Effector memory CD4-positive, alpha-beta T cell (primary cell): ENCODE data around the gene ARMC2.

Source experiments
- DNase-seq, 3 donors: peaks; one replicate each; pipeline ENCODE4 v3.0.0-alpha.2; 2020
- H3K27ac ChIP-seq: 2 replicates; pipeline ENCODE4 v1.7.0; 2013; ENCODE audit warnings: mild to moderate bottlenecking, low read length, moderate library complexity; ENCODE audit not compliant: insufficient read depth, poor library complexity, severe bottlenecking
- H3K27me3 ChIP-seq: replicated peaks from 2 replicates; pipeline ENCODE4 v1.7.0; 2013; ENCODE audit warnings: mild to moderate bottlenecking, low read length; ENCODE audit not compliant: insufficient read depth, control insufficient read depth, poor library complexity, severe bottlenecking
- H3K36me3 ChIP-seq: 2 replicates; pipeline ENCODE4 v1.7.0; 2013; ENCODE audit warnings: mild to moderate bottlenecking, low read length, moderate library complexity; ENCODE audit not compliant: control insufficient read depth, insufficient read depth
- H3K4me1 ChIP-seq: 2 replicates; pipeline ENCODE4 v1.7.0; 2013; ENCODE audit warnings: low read length, mild to moderate bottlenecking; ENCODE audit not compliant: control insufficient read depth, insufficient read depth, poor library complexity, severe bottlenecking
- H3K4me3 ChIP-seq: 2 replicates; pipeline ENCODE4 v1.7.0; 2013; ENCODE audit warnings: low read length, low read depth, mild to moderate bottlenecking; ENCODE audit not compliant: insufficient read depth, poor library complexity, severe bottlenecking
- H3K9me3 ChIP-seq: 2 replicates; pipeline ENCODE4 v1.7.0; 2013; ENCODE audit warnings: mild to moderate bottlenecking, low read length, moderate library complexity; ENCODE audit not compliant: control insufficient read depth

ARMC2 gene

GRCh38 chr6:108958900-108959770, 110.9 kb downstream of the ARMC2 start:
- H3K36me3 ChIP-seq = no peaks in the 10 kb centered on the region
- no peaks in the 10 kb centered on the region for H3K4me1 ChIP-seq
- H3K9me3 ChIP-seq = no peaks in the 10 kb centered on the region
- H3K27ac ChIP-seq = no peak overlapping the region
- DNase-seq = no peak
- no peaks in the 10 kb centered on the region for H3K27me3 ChIP-seq
- no peak overlapping the region for H3K4me3 ChIP-seq

GRCh38 chr6:108959972-108960582, 111.9 kb downstream of the ARMC2 start:
- H3K27me3 ChIP-seq = no peaks in the 10 kb centered on the region
- no peaks in the 10 kb centered on the region for H3K9me3 ChIP-seq
- no peaks in the 10 kb centered on the region for H3K36me3 ChIP-seq
- H3K4me1 ChIP-seq = no peaks in the 10 kb centered on the region
- no peak overlapping the region for H3K4me3 ChIP-seq
- H3K27ac ChIP-seq = no peak overlapping the region
- DNase-seq = no peak

- DNase-seq = no peak
- Histone ChIP-seq H3K27me3 (no peaks in the 10 kb centered on the region), H3K4me1 (no peaks in the 10 kb centered on the region), H3K4me3 (no peak overlapping the region), H3K27ac (no peak overlapping the region), H3K9me3 (no peaks in the 10 kb centered on the region), H3K36me3 (no peaks in the 10 kb centered on the region)
Observed at GRCh38 chr6:108960601-108961000, 112.4 kb downstream of the ARMC2 start.

GRCh38 chr6:108961077-108961476, 112.9 kb downstream of the ARMC2 start:
- no peaks in the 10 kb centered on the region for H3K4me1 ChIP-seq
- no peak overlapping the region for H3K4me3 ChIP-seq
- H3K27ac ChIP-seq = no peak overlapping the region
- H3K27me3 ChIP-seq = no peaks in the 10 kb centered on the region
- no peaks in the 10 kb centered on the region for H3K36me3 ChIP-seq
- no peak for DNase-seq
- H3K9me3 ChIP-seq = no peaks in the 10 kb centered on the region

GRCh38 chr6:108961985-108962384, 113.8 kb downstream of the ARMC2 start:
- Histone ChIP-seq H3K27ac (no peak overlapping the region), H3K4me3 (no peak overlapping the region), H3K9me3 (no peaks in the 10 kb centered on the region), H3K4me1 (no peaks in the 10 kb centered on the region), H3K27me3 (no peaks in the 10 kb centered on the region), H3K36me3 (no peaks in the 10 kb centered on the region)
- DNase-seq = no peak

GRCh38 chr6:108966251-108966650, 118.0 kb downstream of the ARMC2 start:
- Histone ChIP-seq H3K9me3 (no peaks in the 10 kb centered on the region), H3K27ac (no peak overlapping the region), H3K36me3 (no peaks in the 10 kb centered on the region), H3K4me1 (no peaks in the 10 kb centered on the region), H3K27me3 (no peaks in the 10 kb centered on the region), H3K4me3 (no peak overlapping the region)
- DNase-seq = no peak

- peak in 2 of 3 donors; percentile 0 to 1 for DNase-seq
- Histone ChIP-seq H3K4me1 (no peaks in the 10 kb centered on the region), H3K9me3 (no peaks in the 10 kb centered on the region), H3K27ac (no peak overlapping the region), H3K36me3 (no peaks in the 10 kb centered on the region), H3K4me3 (no peak overlapping the region), H3K27me3 (no peaks in the 10 kb centered on the region)
Observed at GRCh38 chr6:108966855-108967755, 118.9 kb downstream of the ARMC2 start.

GRCh38 chr6:108968325-108969316, 120.4 kb downstream of the ARMC2 start:
- Histone ChIP-seq H3K27me3 (no peaks in the 10 kb centered on the region), H3K4me3 (no peak overlapping the region), H3K4me1 (no peaks in the 10 kb centered on the region), H3K9me3 (no peaks in the 10 kb centered on the region), H3K27ac (no peak overlapping the region), H3K36me3 (no peaks in the 10 kb centered on the region)
- DNase-seq = no peak

GRCh38 chr6:108969776-108970175, 121.6 kb downstream of the ARMC2 start:
- DNase-seq = no peak
- Histone ChIP-seq H3K27me3 (no peaks in the 10 kb centered on the region), H3K36me3 (no peaks in the 10 kb centered on the region), H3K9me3 (no peaks in the 10 kb centered on the region), H3K27ac (no peak overlapping the region), H3K4me3 (no peak overlapping the region), H3K4me1 (no peaks in the 10 kb centered on the region)
